ENCODE results near the gene EMILIN2. TPM values are rescaled to one million over a fixed set of nuclear protein-coding genes. Genes with fewer than 3 reads are reported as not detected.
A peak's percentile ranks its signal among the peaks of the same experiment; 100 is the strongest.

Gene EMILIN2
- total and polyA plus RNA-seq, 2 of the 13 experiments (the other 11 are each of a cell fraction or from before 2014, with no cell fraction given): 7.6 to 8.2 TPM

- TF ChIP-seq ZNF639 (CRISPR knock-in tag; conservative IDR thresholded peaks at IDR 0.05) (peak; percentile 36), NFRKB (IDR thresholded peaks at IDR 0.05) (no peak), NCOA2 (CRISPR knock-in tag; IDR thresholded peaks at IDR 0.05) (peak; percentile 51), ETV5 (CRISPR knock-in tag; IDR thresholded peaks at IDR 0.05; ENCODE audit: borderline replicate concordance) (peak; percentile 92), RFXANK (CRISPR knock-in tag; IDR thresholded peaks at IDR 0.05) (no peak), ZNF205 (CRISPR knock-in tag; IDR thresholded peaks at IDR 0.05) (no peak), ZSCAN20 (CRISPR knock-in tag; IDR thresholded peaks at IDR 0.05; ENCODE audit: borderline replicate concordance) (0 out of 2 replicates have a peak, but pooled peaks have one; percentile 29), ZNF230 (CRISPR knock-in tag; IDR thresholded peaks at IDR 0.05) (0 out of 2 replicates have a peak, but pooled peaks have one; percentile 41), SNAPC4 (CRISPR knock-in tag; IDR thresholded peaks at IDR 0.05) (no peak), JUN (CRISPR knock-in tag; IDR thresholded peaks at IDR 0.05) (no peak), ZBTB39 (CRISPR knock-in tag; IDR thresholded peaks at IDR 0.05) (0 out of 2 replicates have a peak, but pooled peaks have one; percentile 54), NR0B2 (CRISPR knock-in tag; IDR thresholded peaks at IDR 0.05) (0 out of 2 replicates have a peak, but pooled peaks have one; percentile 15), ZNF574 (CRISPR knock-in tag; IDR thresholded peaks at IDR 0.05) (peak; percentile 85), ZNF672 (CRISPR knock-in tag; IDR thresholded peaks at IDR 0.05) (no peak), ZNF737 (CRISPR knock-in tag; IDR thresholded peaks at IDR 0.05; ENCODE audit: borderline replicate concordance) (no peak), SOX5 (CRISPR knock-in tag; IDR thresholded peaks at IDR 0.05; ENCODE audit: borderline replicate concordance) (peak; percentile 46; the same call in 1 of the 2 replicates), KLF16 (CRISPR knock-in tag; IDR thresholded peaks at IDR 0.05) (peak in 1 of 2 experiments; percentile 67; a peak in 1 of 4 replicates)
Measured at GRCh38 chr18:2905854-2906703, 59.3 kb downstream of the EMILIN2 start (continued).

Measured in HepG2 (cell line).